ENCODE results near the gene TMEM239.
A peak's percentile ranks its signal among the peaks of the same experiment; 100 is the strongest.
"Not testable (repeated sequence)": the region's sequence is repeated elsewhere in the genome, so short reads cannot be mapped to it uniquely, and the experiment has no call there.

The TMEM239 gene

GRCh38 chr20:2822073-2822472 is 5.9 kb downstream of the TMEM239 start:
- DNase-seq, result peak; percentile 20

GRCh38 chr20:2825761-2826160 is 9.6 kb downstream of the TMEM239 start:
- no peak for DNase-seq

- no peak for DNase-seq
Observed at GRCh38 chr20:2826655-2827054, 10.5 kb downstream of the TMEM239 start.

GRCh38 chr20:2829376-2829775 is 13.2 kb downstream of the TMEM239 start:
- DNase-seq, result no peak

- not testable (repeated sequence) for DNase-seq
Observed at GRCh38 chr20:2831206-2831605, 15.0 kb downstream of the TMEM239 start.

- DNase-seq, result no peak
Observed at GRCh38 chr20:2833761-2834160, 17.6 kb downstream of the TMEM239 start.

- no peak for DNase-seq
Observed at GRCh38 chr20:2834401-2835110, 18.4 kb downstream of the TMEM239 start.

- DNase-seq, result no peak
Observed at GRCh38 chr20:2835331-2835796, 19.2 kb downstream of the TMEM239 start.

GRCh38 chr20:2836035-2836434 is 19.9 kb downstream of the TMEM239 start:
- DNase-seq, result no peak

- no peak for DNase-seq
Observed at GRCh38 chr20:2837221-2837960, 21.2 kb downstream of the TMEM239 start.

GRCh38 chr20:2838170-2838797 is 22.1 kb downstream of the TMEM239 start:
- DNase-seq, result no peak

GRCh38 chr20:2838847-2839671 is 22.9 kb downstream of the TMEM239 start:
- no peak for DNase-seq

GRCh38 chr20:2839732-2840137 is 23.6 kb downstream of the TMEM239 start:
- DNase-seq, result no peak

- peak; percentile 95 for DNase-seq
Observed at GRCh38 chr20:2840138-2840966, 24.2 kb downstream of the TMEM239 start, which contains the start of the genes PCED1A and VPS16. TSS of gene PCED1A (minus strand) at chr20:2840655. CDS start at chr20:2839912, 743 bp downstream. TSS of gene VPS16 (plus strand) at chr20:2840745. CDS start at chr20:2840775, 30 bp downstream.

- DNase-seq, result peak; percentile 57
Observed at GRCh38 chr20:2840967-2841531, 24.9 kb downstream of the TMEM239 start.

GRCh38 chr20:2845607-2846006 is 29.4 kb downstream of the TMEM239 start:
- no peak for DNase-seq

GRCh38 chr20:2846698-2847097 is 30.5 kb downstream of the TMEM239 start:
- no peak for DNase-seq

GRCh38 chr20:2847802-2848201 is 31.6 kb downstream of the TMEM239 start:
- DNase-seq, result no peak

GRCh38 chr20:2849529-2849928 is 33.4 kb downstream of the TMEM239 start:
- no peak for DNase-seq

GRCh38 chr20:2851086-2851485 is 34.9 kb downstream of the TMEM239 start:
- DNase-seq, result no peak

GRCh38 chr20:2858591-2858990 is 42.4 kb downstream of the TMEM239 start:
- DNase-seq, result no peak
